Effector memory CD8-positive, alpha-beta T cell (primary cell): ENCODE measurements around the gene SMAD3.
A peak's percentile ranks its signal among the peaks of the same experiment; 100 is the strongest.
"Not testable (repeated sequence)": the region's sequence is repeated elsewhere in the genome, so short reads cannot be mapped to it uniquely, and the experiment has no call there.

Experiments used
- ATAC-seq: fragments of 150-1000 bp; cut with Tn5 transposase; replicated peaks from 2 replicates; pipeline ENCODE4 v1.10.0; 2021; ENCODE audit warnings: mild to moderate bottlenecking, moderate library complexity
- DNase-seq, 3 experiments: peaks; one replicate each; pipeline ENCODE4 v3.0.0; 2021
- H3K27ac Mint-ChIP-seq, 2 donors: one replicate each; pipeline ENCODE4 v1.8.0; 2022; ENCODE audit warnings: mild to moderate bottlenecking in 2 of 2, mixed read lengths in 2 of 2, moderate library complexity in 2 of 2
- H3K27me3 Mint-ChIP-seq, 2 donors: one replicate each; pipeline ENCODE4 v1.8.0; 2022; ENCODE audit warnings: mixed read lengths in 2 of 2
- H3K36me3 Mint-ChIP-seq: one replicate; pipeline ENCODE4 v1.8.0; 2022; ENCODE audit warnings: mild to moderate bottlenecking, moderate library complexity, mixed read lengths; ENCODE audit not compliant: insufficient read depth
- H3K4me1 Mint-ChIP-seq, 2 donors: one replicate each; pipeline ENCODE4 v1.8.0; 2022; ENCODE audit warnings: low read depth in 2 of 2, mixed read lengths in 2 of 2
- H3K4me3 Mint-ChIP-seq, 2 donors: one replicate each; pipeline ENCODE4 v1.8.0; 2022; ENCODE audit warnings: mild to moderate bottlenecking in 2 of 2, mixed read lengths in 2 of 2, moderate library complexity in 2 of 2
- H3K9me3 Mint-ChIP-seq, 2 donors: one replicate each; pipeline ENCODE4 v1.8.0; 2022; ENCODE audit warnings: mixed read lengths in 2 of 2

The SMAD3 gene

GRCh38 chr15:67070892-67071664 is 5.7 kb downstream of the SMAD3 start:
- Mint-ChIP-seq H3K36me3 (peaks cover 34% of the 10 kb centered on the region), H3K27me3 (no peaks in the 10 kb centered on the region), H3K4me3 (peak overlapping the region in 1 of 2 donors; percentile 54), H3K27ac (peak overlapping the region in 1 of 2 donors; percentile 59), H3K9me3 (no peaks in the 10 kb centered on the region), H3K4me1 (peaks cover 67 to 77% of the 10 kb centered on the region in 2 donors)
- no peak for ATAC-seq
- DNase-seq = no peak

DNA sequence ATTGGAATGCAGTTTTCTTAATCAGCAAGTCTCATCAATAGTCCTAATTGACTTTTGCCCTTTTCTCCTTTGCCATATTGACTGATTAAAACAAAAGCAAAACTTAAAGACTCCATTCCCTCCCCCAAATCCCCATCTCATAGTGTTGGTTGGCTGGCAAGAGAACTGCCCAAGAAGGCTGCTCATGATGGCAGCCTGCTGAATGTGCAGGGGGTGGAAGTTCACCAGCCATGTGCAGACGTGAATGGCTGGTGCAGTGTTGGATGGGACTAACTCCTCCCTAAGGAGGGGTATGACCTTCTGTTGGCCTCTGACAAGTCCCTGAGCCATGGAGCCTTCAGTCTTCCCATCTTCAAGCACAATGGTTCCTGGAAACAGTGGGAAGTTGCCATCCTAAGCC is 7.0 kb downstream of the SMAD3 start:
- ATAC-seq (no peak), DNase-seq (no peak)
- peak overlapping the region; percentile 59 to 68 for H3K4me3 Mint-ChIP-seq
- H3K27me3 Mint-ChIP-seq = no peaks in the 10 kb centered on the region
- H3K36me3 Mint-ChIP-seq = peaks cover 29% of the 10 kb centered on the region
- no peaks in the 10 kb centered on the region for H3K9me3 Mint-ChIP-seq
- H3K4me1 Mint-ChIP-seq = peaks cover 74 to 85% of the 10 kb centered on the region in 2 donors
- peak overlapping the region; percentile 9 to 72 for H3K27ac Mint-ChIP-seq

DNA sequence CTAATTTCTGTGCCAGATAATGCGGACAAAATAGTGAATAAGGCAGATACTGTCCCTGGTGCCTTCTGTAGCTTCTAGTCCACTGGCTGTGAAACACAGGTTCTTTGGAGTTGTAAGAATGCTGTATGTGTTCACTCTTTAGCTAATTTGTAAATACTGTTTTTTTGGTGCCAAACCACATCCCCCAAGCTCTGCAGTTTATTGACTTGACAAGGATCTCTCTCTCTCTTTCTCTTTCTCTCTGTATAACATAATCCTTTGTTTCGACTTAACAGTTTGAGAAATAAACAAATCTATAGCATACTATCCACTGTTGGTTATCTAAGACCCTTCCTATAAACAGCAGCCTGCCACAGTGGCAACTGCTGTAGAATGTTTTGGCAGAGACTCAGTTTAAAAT is 7.6 kb downstream of the SMAD3 start:
- ATAC-seq (peak; percentile 47), DNase-seq (no peak)
- peak overlapping the region; percentile 59 to 68 for H3K4me3 Mint-ChIP-seq
- peak overlapping the region; percentile 9 to 72 for H3K27ac Mint-ChIP-seq
- H3K9me3 Mint-ChIP-seq = no peaks in the 10 kb centered on the region
- H3K27me3 Mint-ChIP-seq = no peaks in the 10 kb centered on the region
- H3K36me3 Mint-ChIP-seq = peaks cover 25% of the 10 kb centered on the region
- peaks cover 71 to 85% of the 10 kb centered on the region in 2 donors for H3K4me1 Mint-ChIP-seq

GRCh38 chr15:67074886-67075229 is 9.5 kb downstream of the SMAD3 start:
- DNase-seq (no peak), ATAC-seq (no peak)
- Mint-ChIP-seq H3K27me3 (no peaks in the 10 kb centered on the region), H3K4me1 (peaks cover 62 to 82% of the 10 kb centered on the region in 2 donors), H3K9me3 (no peaks in the 10 kb centered on the region), H3K36me3 (peaks cover 25% of the 10 kb centered on the region), H3K27ac (peak overlapping the region; percentile 85 to 92), H3K4me3 (peak overlapping the region; percentile 59 to 78)

GRCh38 chr15:67075555-67076135 is 10.2 kb downstream of the SMAD3 start:
- Mint-ChIP-seq H3K4me3 (peak overlapping the region; percentile 59 to 78), H3K27ac (peak overlapping the region; percentile 85 to 92), H3K4me1 (peaks cover 66 to 83% of the 10 kb centered on the region in 2 donors), H3K36me3 (peaks cover 20% of the 10 kb centered on the region)
- DNase-seq, H3K9me3 Mint-ChIP-seq, ATAC-seq, H3K27me3 Mint-ChIP-seq: not testable (repeated sequence)

DNA sequence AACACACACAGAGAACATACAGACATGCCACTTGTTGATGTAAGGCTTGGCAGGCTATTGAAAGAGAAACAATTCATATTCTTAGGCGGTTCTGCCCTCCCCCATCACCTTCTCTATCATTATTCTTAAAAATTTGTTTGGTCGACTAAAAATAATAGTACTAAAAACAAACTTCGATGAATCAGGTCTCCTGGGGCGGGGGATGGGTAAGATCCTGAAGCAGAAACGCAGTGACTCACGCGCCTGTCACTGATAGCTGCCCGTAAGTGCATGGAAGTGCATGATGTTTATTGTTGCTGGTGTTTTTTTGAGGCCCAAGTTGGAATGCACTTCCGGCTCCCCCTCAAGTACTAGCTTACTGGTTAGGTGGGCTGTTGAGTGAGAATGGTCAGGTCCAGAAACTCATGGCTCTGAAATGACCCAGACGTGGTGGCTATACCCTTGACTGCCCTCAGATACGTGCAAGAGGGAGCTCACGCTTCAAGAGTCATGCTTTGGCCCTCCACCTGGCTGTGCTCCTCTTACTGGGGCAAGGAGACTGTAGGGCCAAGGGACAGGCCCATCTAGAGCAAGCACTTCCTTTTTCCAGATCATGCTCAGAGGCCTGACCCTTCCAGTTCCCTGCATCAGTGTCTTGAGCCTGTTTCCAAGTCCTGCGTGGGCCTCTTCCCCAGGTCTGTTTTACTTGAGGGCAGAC is 10.9 kb downstream of the SMAD3 start:
- ATAC-seq = no peak
- no peak for DNase-seq
- H3K27ac Mint-ChIP-seq = peak overlapping the region; percentile 59 to 92

DNA sequence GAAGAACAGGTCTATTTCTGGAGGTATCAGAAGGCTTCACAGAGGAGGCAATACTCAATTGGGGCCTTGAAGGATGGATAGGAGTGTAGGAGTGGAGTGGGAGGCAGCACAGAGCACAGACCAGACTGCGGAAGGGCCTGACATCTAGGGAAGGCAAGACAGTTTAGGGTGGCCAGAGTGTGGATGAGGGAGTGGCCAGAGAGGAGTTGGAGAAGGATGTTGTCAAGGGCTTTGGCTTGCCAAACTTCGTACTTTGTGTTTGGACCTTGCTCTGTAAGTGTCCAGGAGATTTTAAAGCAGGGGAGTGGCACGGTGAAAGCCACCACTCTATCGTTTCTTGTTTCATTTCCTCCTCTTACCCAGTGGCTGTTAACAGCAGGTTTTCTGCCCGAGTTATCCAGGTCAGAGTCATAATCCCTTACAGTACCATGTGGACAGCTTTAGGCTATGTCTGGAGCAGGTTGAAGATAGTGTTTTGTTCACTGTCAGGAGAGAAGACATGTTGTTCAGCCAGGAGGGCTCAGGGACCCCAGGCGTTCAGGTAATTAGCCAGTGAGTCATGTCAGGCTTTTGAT is 12.3 kb downstream of the SMAD3 start:
- ATAC-seq = no peak
- H3K4me1 Mint-ChIP-seq = peaks cover 73 to 89% of the 10 kb centered on the region in 2 donors
- H3K36me3 Mint-ChIP-seq = peaks cover 7% of the 10 kb centered on the region
- no peaks in the 10 kb centered on the region for H3K9me3 Mint-ChIP-seq
- no peak for DNase-seq
- H3K27ac Mint-ChIP-seq = peak overlapping the region; percentile 38 to 62
- H3K4me3 Mint-ChIP-seq = peak overlapping the region; percentile 24 to 55
- no peaks in the 10 kb centered on the region for H3K27me3 Mint-ChIP-seq

More for the DNA sequence above, 10.9 kb downstream of the SMAD3 start:
- Mint-ChIP-seq H3K4me1 (peaks cover 67 to 84% of the 10 kb centered on the region in 2 donors), H3K27me3 (no peaks in the 10 kb centered on the region), H3K9me3 (no peaks in the 10 kb centered on the region), H3K36me3 (peaks cover 14% of the 10 kb centered on the region), H3K4me3 (peak overlapping the region in 1 of 2 donors; percentile 21)

GRCh38 chr15:67079361-67079760 is 14.0 kb downstream of the SMAD3 start:
- H3K4me3 Mint-ChIP-seq = no peak overlapping the region

GRCh38 chr15:67080118-67080899 is 14.9 kb downstream of the SMAD3 start:
- DNase-seq (no peak), ATAC-seq (no peak)
- no peaks in the 10 kb centered on the region for H3K27me3 Mint-ChIP-seq
- H3K9me3 Mint-ChIP-seq = no peaks in the 10 kb centered on the region
- H3K36me3 Mint-ChIP-seq = peaks cover 6% of the 10 kb centered on the region
- H3K4me3 Mint-ChIP-seq = peak overlapping the region; percentile 51 to 62
- H3K27ac Mint-ChIP-seq = peak overlapping the region; percentile 92
- peaks cover 78 to 94% of the 10 kb centered on the region in 2 donors for H3K4me1 Mint-ChIP-seq

More at GRCh38 chr15:67079361-67079760, 14.0 kb downstream of the SMAD3 start:
- no peak for ATAC-seq
- peaks cover 77 to 94% of the 10 kb centered on the region in 2 donors for H3K4me1 Mint-ChIP-seq
- H3K36me3 Mint-ChIP-seq = peaks cover 4% of the 10 kb centered on the region
- H3K27me3 Mint-ChIP-seq = no peaks in the 10 kb centered on the region
- peak overlapping the region in 1 of 2 donors; percentile 5 for H3K27ac Mint-ChIP-seq
- DNase-seq = no peak
- H3K9me3 Mint-ChIP-seq = no peaks in the 10 kb centered on the region

DNA sequence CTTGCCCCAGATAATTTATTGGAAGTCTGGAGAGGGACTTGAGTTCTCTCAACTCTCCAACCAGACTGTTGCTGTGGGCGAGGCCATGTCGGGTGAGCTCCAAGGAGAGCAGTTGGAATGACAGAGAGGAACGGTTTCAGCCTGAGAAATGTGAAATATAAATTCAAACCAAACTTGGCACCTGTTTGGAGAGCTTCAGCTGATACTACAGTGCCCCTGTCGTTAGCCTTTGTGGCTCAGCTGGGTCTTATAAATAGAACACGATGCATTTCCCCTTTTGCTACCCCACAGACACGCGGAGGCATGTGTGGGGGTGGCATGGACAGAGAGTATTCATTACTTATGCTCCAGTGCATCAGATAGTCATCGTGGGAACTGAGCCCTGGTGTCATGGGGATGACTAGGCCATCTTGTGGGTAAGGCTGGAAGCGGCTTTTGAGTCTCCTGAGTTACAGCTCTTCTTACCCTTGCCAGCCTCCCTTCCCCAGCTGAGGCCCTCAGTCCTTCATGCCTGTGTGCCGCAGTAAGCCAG is 15.6 kb downstream of the SMAD3 start:
- H3K36me3 Mint-ChIP-seq = peaks cover 12% of the 10 kb centered on the region
- peak overlapping the region; percentile 51 to 62 for H3K4me3 Mint-ChIP-seq
- peak overlapping the region; percentile 92 for H3K27ac Mint-ChIP-seq
- no peaks in the 10 kb centered on the region for H3K9me3 Mint-ChIP-seq
- DNase-seq (peak in 1 of 3 experiments; percentile 34), ATAC-seq (peak; percentile 49)
- peaks cover 79 to 95% of the 10 kb centered on the region in 2 donors for H3K4me1 Mint-ChIP-seq
- H3K27me3 Mint-ChIP-seq = no peaks in the 10 kb centered on the region

DNA sequence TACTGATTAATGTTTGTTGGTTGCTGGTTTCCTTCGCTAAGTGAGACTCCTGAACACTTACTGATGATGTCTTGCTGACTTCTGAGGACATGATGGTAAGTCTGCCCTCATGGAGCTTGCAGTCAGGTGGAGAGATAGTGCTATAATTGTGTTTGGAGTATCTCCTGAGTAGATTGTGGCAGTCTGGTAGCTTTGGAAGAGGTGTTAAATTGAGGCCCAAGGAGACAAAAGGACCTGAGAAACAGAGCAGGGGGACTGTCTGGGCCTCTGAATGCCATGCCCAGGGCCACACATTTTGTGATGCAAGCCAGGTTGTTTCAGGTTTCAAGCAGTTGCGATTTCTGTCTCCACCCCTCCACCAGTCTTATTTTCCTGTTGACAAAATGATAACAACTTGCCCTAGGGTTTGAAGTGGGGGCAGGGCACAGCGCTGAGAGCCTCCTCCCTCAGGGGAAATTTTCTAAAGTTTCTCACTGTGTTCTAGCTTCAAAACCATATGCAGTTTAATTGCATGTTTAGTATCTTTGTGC is 16.7 kb downstream of the SMAD3 start:
- H3K4me1 Mint-ChIP-seq = peaks cover 81 to 96% of the 10 kb centered on the region in 2 donors
- H3K9me3 Mint-ChIP-seq = no peaks in the 10 kb centered on the region
- H3K36me3 Mint-ChIP-seq = peaks cover 21% of the 10 kb centered on the region
- H3K27ac Mint-ChIP-seq = peak overlapping the region; percentile 92
- DNase-seq (peak; percentile 52 to 63 (median 53)), ATAC-seq (peak; percentile 55)
- H3K4me3 Mint-ChIP-seq = peak overlapping the region; percentile 80 to 84
- no peaks in the 10 kb centered on the region for H3K27me3 Mint-ChIP-seq

DNA sequence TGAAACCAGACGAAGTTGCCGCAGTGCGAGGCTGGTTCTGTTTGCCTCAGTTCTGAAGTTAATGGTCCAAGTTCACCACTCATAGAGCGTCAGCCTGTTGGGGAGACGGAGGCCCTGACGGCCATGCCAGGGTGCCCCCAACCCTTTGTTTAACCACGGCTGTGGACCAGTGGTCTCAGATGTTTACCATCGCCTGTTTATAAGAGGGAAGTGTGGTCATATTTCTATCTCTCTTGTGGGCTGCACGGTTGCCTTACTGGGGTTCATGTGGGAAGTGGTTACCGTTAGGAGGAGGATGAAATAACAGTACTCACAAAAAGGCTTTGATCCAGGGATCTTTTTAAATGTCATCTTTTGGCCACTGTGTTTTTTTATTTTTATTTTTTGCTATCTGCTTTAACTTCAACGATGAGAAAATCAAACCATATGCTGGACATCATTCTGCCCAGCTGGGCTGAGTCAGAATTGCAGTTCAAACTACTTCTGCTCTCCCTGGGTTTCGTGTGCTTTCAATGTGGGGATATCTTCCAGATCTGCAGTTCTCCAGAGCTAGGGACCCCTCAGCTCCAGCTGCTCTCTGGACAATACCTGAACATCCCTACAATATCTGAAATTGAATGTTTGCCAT is 17.8 kb downstream of the SMAD3 start:
- peak overlapping the region; percentile 92 for H3K27ac Mint-ChIP-seq
- no peaks in the 10 kb centered on the region for H3K9me3 Mint-ChIP-seq
- H3K27me3 Mint-ChIP-seq = no peaks in the 10 kb centered on the region
- peaks cover 20% of the 10 kb centered on the region for H3K36me3 Mint-ChIP-seq
- peak overlapping the region; percentile 80 to 84 for H3K4me3 Mint-ChIP-seq
- ATAC-seq (peak; percentile 19), DNase-seq (no peak)
- peaks cover 81 to 96% of the 10 kb centered on the region in 2 donors for H3K4me1 Mint-ChIP-seq
